Measurements from ENCODE around the gene SOD2. TPM values are rescaled to one million over a fixed set of nuclear protein-coding genes. Genes with fewer than 3 reads are reported as not detected.
"Not testable (repeated sequence)": the region's sequence is repeated elsewhere in the genome, so short reads cannot be mapped to it uniquely, and the experiment has no call there.

SOD2 gene
- total RNA-seq, 1 donor from 2014 or later = 64.0 TPM

DNA sequence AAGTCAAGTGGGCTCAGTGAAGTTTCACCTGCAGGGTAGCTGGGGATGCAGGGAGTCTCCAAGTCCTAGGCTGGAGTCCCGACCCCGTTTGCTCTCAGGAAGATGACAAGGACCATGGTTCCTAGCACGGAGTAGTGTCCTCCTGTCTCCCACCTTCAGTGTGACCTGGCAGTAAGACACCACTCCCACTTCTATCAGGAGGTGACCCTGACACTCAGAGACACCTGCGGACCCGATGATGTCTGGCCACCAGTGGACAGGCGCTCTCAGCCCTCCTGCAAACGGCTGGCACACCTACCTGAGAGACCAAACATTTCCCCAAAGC is 1.1 kb downstream of the SOD2 start:
- peak overlapping the region; percentile 91 for H3K4me3 Mint-ChIP-seq (ENCODE audit: unreplicated experiment)
- H3K4me1 ChIP-seq (ENCODE audit: insufficient read depth, low read length) = peaks cover 16% of the 10 kb centered on the region
- H2AFZ ChIP-seq (ENCODE audit: low read depth, low read length) = no peak overlapping the region
- no peak for TF ChIP-seq EZH2 (IDR thresholded peaks at IDR 0.05; ENCODE audit: insufficient read depth, low read length)
- TF ChIP-seq, protein P1, sequence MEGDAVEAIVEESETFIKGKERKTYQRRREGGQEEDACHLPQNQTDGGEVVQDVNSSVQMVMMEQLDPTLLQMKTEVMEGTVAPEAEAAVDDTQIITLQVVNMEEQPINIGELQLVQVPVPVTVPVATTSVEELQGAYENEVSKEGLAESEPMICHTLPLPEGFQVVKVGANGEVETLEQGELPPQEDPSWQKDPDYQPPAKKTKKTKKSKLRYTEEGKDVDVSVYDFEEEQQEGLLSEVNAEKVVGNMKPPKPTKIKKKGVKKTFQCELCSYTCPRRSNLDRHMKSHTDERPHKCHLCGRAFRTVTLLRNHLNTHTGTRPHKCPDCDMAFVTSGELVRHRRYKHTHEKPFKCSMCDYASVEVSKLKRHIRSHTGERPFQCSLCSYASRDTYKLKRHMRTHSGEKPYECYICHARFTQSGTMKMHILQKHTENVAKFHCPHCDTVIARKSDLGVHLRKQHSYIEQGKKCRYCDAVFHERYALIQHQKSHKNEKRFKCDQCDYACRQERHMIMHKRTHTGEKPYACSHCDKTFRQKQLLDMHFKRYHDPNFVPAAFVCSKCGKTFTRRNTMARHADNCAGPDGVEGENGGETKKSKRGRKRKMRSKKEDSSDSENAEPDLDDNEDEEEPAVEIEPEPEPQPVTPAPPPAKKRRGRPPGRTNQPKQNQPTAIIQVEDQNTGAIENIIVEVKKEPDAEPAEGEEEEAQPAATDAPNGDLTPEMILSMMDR (IDR thresholded peaks at IDR 0.05; ENCODE audit: insufficient read depth, low read depth, low read length) = no peak
- peak overlapping the region; percentile 68 for H3K27ac Mint-ChIP-seq (ENCODE audit: unreplicated experiment)
- H3K9me3 Mint-ChIP-seq (ENCODE audit: unreplicated experiment) = no peaks in the 10 kb centered on the region
- H3K27ac ChIP-seq (ENCODE audit: low read depth, low read length) = peak overlapping the region; percentile 84
- peaks cover 3% of the 10 kb centered on the region for H3K36me3 ChIP-seq (ENCODE audit: insufficient read depth, low read length)
- H3K4me1 Mint-ChIP-seq (ENCODE audit: low read depth, unreplicated experiment) = peaks cover 15% of the 10 kb centered on the region
- no peaks in the 10 kb centered on the region for H3K9me3 ChIP-seq (ENCODE audit: insufficient read depth, low read depth, low read length)
- peaks cover 28% of the 10 kb centered on the region for H3K79me2 ChIP-seq (ENCODE audit: insufficient read depth, low read length)
- no peak for FAIRE-seq
- peaks cover 6% of the 10 kb centered on the region for H4K20me1 ChIP-seq (ENCODE audit: insufficient read depth, low read length)
- H3K4me2 ChIP-seq (ENCODE audit: low read length) = peak overlapping the region; percentile 93
- no peak for DNase-seq (ENCODE audit: low read depth)
- no peaks in the 10 kb centered on the region for H3K27me3 Mint-ChIP-seq (ENCODE audit: low read depth, unreplicated experiment)
- H3K9ac ChIP-seq (ENCODE audit: low read length) = peak overlapping the region; percentile 81
- H3K4me3 ChIP-seq (ENCODE audit: insufficient read depth, low read depth, low read length) = peak overlapping the region; percentile 72
- H3K36me3 Mint-ChIP-seq (ENCODE audit: low read depth, unreplicated experiment) = peaks cover 10% of the 10 kb centered on the region
- H3K27me3 ChIP-seq (ENCODE audit: insufficient read depth, low read length) = no peaks in the 10 kb centered on the region

DNA sequence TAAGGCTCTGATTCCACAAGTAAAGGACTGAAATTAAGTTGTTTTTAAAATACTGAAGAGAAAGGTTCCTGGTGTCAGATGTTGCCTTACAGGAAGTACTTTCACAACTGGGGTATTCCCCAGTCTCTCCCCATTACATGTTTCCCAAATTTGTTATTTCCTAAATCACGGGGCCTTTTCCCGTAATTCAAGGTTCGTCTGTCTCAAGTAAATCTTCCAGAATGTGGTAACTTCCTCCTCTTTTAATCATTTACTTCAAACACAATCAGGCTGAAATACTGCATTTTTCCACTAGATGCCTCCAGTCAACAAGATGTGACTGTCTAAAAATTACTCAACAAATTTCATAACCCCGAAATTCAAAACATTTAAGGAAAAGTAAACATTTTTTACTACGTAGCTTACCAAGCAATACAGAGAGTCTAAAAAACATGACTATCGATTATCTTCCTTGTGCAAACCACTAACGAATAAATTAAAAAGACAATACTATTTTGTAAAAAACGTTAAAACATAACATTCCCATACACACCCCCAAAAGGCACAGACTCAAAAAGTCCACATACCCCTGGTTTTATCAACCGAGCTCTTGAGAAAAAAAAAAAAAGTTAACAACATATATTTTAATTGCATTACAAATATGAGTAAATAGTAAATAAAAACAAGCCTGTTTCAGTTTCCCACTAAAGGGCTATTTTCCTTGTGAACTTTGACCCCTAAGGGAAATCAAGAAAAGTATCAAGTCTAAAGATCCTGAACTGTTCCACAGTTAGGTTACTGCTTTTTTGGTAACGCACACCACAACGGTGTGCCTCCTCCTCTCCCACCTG is 1.7 kb downstream of the SOD2 start:
- Histone ChIP-seq H3K4me3 (ENCODE audit: insufficient read depth, low read depth, low read length) (peak overlapping the region; percentile 72), H3K9me3 (ENCODE audit: insufficient read depth, low read depth, low read length) (no peaks in the 10 kb centered on the region), H3K36me3 (ENCODE audit: insufficient read depth, low read length) (peaks cover 3% of the 10 kb centered on the region), H2AFZ (ENCODE audit: low read depth, low read length) (peak overlapping the region; percentile 35), H3K27me3 (ENCODE audit: insufficient read depth, low read length) (no peaks in the 10 kb centered on the region), H3K4me1 (ENCODE audit: insufficient read depth, low read length) (peaks cover 16% of the 10 kb centered on the region), H3K27ac (ENCODE audit: low read depth, low read length) (peak overlapping the region; percentile 22), H3K9ac (ENCODE audit: low read length) (peak overlapping the region; percentile 81), H4K20me1 (ENCODE audit: insufficient read depth, low read length) (peaks cover 6% of the 10 kb centered on the region), H3K4me2 (ENCODE audit: low read length) (peak overlapping the region; percentile 93), H3K79me2 (ENCODE audit: insufficient read depth, low read length) (peaks cover 28% of the 10 kb centered on the region)
- peaks cover 15% of the 10 kb centered on the region for H3K4me1 Mint-ChIP-seq (ENCODE audit: low read depth, unreplicated experiment)
- H3K9me3 Mint-ChIP-seq (ENCODE audit: unreplicated experiment) = no peaks in the 10 kb centered on the region
- no peaks in the 10 kb centered on the region for H3K27me3 Mint-ChIP-seq (ENCODE audit: low read depth, unreplicated experiment)
- peaks cover 13% of the 10 kb centered on the region for H3K36me3 Mint-ChIP-seq (ENCODE audit: low read depth, unreplicated experiment)
- peak; percentile 68 for DNase-seq (ENCODE audit: low read depth)
- no peak overlapping the region for H3K27ac Mint-ChIP-seq (ENCODE audit: unreplicated experiment)
- FAIRE-seq = peak; percentile 79
- TF ChIP-seq EZH2 (IDR thresholded peaks at IDR 0.05; ENCODE audit: insufficient read depth, low read length) = no peak
- TF ChIP-seq, protein P1 (IDR thresholded peaks at IDR 0.05; ENCODE audit: insufficient read depth, low read depth, low read length) = peak; percentile 88
- peak overlapping the region; percentile 91 for H3K4me3 Mint-ChIP-seq (ENCODE audit: unreplicated experiment)

DNA sequence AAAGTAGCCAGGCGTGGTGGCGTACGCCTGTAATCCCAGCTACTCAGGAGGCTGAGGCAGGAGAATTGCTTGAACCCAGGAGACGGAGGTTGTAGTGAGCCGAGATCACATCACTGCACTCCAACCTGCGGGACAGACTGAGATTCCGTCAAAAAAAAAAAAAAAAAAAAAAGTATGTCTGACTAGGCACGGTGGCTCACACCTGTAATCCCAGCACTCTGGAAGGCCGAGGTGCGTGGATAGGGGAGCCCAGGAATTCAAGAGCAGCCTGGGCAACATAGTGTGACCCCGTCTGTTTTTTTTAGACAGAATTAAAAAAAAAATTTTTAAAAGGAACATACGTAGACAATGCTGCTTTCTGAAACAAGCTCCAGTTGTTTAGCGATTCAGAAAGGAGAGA is 2.9 kb downstream of the SOD2 start:
- H3K9me3 ChIP-seq (ENCODE audit: insufficient read depth, low read depth, low read length); H3K4me2 ChIP-seq (ENCODE audit: low read length); FAIRE-seq; H3K9ac ChIP-seq (ENCODE audit: low read length); H2AFZ ChIP-seq (ENCODE audit: low read depth, low read length); H3K27me3 Mint-ChIP-seq (ENCODE audit: low read depth, unreplicated experiment); H3K4me3 ChIP-seq (ENCODE audit: insufficient read depth, low read depth, low read length); H3K27me3 ChIP-seq (ENCODE audit: insufficient read depth, low read length); H3K9me3 Mint-ChIP-seq (ENCODE audit: unreplicated experiment); H3K27ac ChIP-seq (ENCODE audit: low read depth, low read length); H4K20me1 ChIP-seq (ENCODE audit: insufficient read depth, low read length); H3K4me3 Mint-ChIP-seq (ENCODE audit: unreplicated experiment); H3K36me3 ChIP-seq (ENCODE audit: insufficient read depth, low read length); DNase-seq (ENCODE audit: low read depth): not testable (repeated sequence)
- Histone ChIP-seq H3K4me1 (ENCODE audit: insufficient read depth, low read length) (peaks cover 16% of the 10 kb centered on the region), H3K79me2 (ENCODE audit: insufficient read depth, low read length) (peaks cover 28% of the 10 kb centered on the region)
- H3K36me3 Mint-ChIP-seq (ENCODE audit: low read depth, unreplicated experiment) = peaks cover 13% of the 10 kb centered on the region
- peak overlapping the region; percentile 58 for H3K27ac Mint-ChIP-seq (ENCODE audit: unreplicated experiment)
- peaks cover 15% of the 10 kb centered on the region for H3K4me1 Mint-ChIP-seq (ENCODE audit: low read depth, unreplicated experiment)

Data from astrocyte (in vitro differentiated cells and primary cell).